GM20000 (cell line): ENCODE results near the gene WTIP.
"Not testable (repeated sequence)": the region's sequence is repeated elsewhere in the genome, so short reads cannot be mapped to it uniquely, and the experiment has no call there.

Experiments
- DNase-seq: peaks from one replicate; pipeline ENCODE4 v3.0.0; 2012; ENCODE audit warnings: low spot score
- TF ChIP-seq, protein P1 (sequence below): IDR thresholded peaks from 2 replicates; pipeline ENCODE4 v1.5.1; 2012; ENCODE audit warnings: mild to moderate bottlenecking, control low read depth; ENCODE audit errors: extremely low read depth, missing control alignments

WTIP gene

DNA sequence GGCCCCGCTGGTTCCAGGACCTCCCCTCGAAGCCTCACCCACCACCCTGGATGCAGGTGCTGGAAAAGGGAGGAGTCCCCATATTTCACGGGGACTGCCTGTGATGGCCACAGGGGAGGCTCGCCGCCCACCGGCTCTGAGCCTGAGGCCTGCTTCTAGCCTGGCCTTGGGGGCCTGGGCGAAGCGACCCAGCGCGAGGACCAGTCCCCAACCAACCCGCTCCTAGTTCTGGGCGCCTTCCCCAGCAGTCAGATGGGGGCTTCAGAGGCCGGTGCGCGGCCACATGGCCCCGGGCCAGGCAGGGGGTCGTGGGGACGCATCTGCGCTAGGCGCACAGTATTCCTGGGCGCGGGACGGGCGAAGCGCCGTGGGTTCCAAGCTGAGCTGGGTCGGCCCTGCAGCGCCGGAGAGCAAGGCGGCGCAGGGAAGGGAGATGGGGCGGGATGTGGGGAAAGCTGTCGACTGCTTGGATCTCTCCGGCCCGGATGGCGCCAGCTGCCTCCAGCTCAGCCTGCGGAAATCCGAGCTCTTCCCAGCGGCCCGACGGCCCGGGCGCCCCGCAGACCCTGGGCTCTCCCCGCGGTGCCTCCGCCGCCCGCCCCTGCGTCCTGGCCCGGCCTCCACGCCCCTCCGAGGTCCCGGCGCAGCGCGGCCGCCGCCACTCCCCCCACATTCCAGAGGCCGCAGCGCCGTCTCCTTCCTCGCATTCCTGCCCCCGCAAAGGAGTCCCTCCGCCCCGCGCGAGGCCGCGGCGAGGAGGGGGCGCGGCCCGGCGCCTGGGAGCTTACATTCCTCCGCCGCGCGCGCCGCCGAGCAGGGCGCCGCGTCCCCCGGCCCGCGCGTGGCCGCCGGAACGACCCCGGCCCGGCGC lies at the start of gene WTIP:
TSS of gene WTIP (plus strand) at position 788 of the 871 bp plus-strand sequence. CDS start 217 bp downstream, outside the sequence.
- DNase-seq: peak; percentile 47
- TF ChIP-seq, protein P1, sequence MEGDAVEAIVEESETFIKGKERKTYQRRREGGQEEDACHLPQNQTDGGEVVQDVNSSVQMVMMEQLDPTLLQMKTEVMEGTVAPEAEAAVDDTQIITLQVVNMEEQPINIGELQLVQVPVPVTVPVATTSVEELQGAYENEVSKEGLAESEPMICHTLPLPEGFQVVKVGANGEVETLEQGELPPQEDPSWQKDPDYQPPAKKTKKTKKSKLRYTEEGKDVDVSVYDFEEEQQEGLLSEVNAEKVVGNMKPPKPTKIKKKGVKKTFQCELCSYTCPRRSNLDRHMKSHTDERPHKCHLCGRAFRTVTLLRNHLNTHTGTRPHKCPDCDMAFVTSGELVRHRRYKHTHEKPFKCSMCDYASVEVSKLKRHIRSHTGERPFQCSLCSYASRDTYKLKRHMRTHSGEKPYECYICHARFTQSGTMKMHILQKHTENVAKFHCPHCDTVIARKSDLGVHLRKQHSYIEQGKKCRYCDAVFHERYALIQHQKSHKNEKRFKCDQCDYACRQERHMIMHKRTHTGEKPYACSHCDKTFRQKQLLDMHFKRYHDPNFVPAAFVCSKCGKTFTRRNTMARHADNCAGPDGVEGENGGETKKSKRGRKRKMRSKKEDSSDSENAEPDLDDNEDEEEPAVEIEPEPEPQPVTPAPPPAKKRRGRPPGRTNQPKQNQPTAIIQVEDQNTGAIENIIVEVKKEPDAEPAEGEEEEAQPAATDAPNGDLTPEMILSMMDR: no peak

GRCh38 chr19:34432797-34433196 lies 48.8 kb upstream of the WTIP start:
- TF ChIP-seq, protein P1: no peak
- no peak for DNase-seq

DNA sequence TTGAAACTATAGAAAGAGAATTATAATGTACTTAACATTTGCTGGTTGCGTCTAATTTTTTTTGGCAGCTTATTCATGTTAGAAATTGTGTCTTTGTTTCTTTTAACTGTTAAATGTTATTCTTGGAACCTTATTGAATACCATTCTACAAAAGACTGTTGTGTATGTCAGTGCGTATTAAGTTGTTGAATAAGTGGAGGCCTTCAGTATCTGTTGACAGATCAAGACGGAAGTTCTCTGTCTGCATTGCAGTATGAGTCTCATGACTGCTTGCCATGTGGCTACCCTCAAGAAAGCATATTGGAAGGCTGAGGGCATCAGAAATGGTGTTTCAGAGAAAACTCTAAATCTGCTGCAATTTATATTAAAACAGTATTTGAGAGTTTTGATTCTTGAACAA lies 44.8 kb upstream of the WTIP start:
- DNase-seq: no peak
- TF ChIP-seq, protein P1: no peak

DNA sequence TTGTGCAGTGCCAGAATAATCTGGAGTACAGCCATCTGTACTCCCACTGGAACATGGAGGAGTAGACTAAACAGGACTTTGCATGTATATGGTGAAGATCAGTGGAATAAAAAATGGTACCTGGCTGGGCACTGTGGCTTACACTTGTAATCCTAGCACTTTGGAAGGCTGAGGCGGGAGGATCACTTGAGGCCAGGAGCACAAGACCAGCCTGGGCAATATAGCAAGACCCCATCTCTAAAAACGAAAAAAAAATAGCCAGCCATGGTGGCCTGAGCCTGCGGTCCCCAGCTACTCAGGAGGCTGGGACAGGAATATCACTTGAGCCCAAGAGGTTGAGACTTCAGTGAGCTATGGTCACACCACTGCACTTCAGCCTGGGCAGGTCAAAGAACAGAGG lies 33.4 kb upstream of the WTIP start:
- TF ChIP-seq, protein P1: no peak
- no peak for DNase-seq

DNA sequence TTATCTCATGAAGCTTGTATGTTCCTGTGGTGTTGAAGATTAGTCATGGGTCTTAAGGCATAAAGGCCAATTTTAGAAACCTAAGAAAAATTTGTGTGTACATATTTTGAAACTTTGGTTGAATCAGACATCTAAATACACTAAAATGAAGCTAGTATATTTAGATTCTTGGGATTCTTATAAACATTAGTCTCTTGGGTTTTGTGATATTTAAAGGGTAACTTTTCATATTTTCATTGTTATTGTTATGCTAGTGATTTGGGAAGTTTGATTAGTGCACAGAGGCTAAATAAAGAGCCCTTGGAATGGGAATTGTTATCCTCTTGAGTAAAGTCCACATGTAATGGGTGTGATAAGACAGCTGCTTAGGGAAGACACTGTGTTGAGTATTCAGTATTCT lies 28.8 kb upstream of the WTIP start:
- no peak for DNase-seq
- TF ChIP-seq, protein P1: no peak

GRCh38 chr19:34454091-34454490 lies 27.5 kb upstream of the WTIP start:
- TF ChIP-seq, protein P1: no peak
- no peak for DNase-seq

GRCh38 chr19:34454685-34455084 lies 26.9 kb upstream of the WTIP start:
- DNase-seq: no peak
- TF ChIP-seq, protein P1: no peak

GRCh38 chr19:34455783-34456480 lies 25.6 kb upstream of the WTIP start:
- not testable (repeated sequence) for DNase-seq
